Right lobe of liver (tissue), 6 donors: ENCODE results near the gene TK1. TPM values are rescaled to one million over a fixed set of nuclear protein-coding genes. Genes with fewer than 3 reads are reported as not detected.

Source experiments
- ATAC-seq, 4 donors: fragments of 200-7000 bp; cut with Tn5 transposase; one replicate each; pipeline ENCODE4 v1.9.1; 2020; ENCODE audit warnings: mild to moderate bottlenecking in 4 of 4, moderate library complexity in 4 of 4
- DNase-seq, 3 donors: peaks; one replicate each; pipeline ENCODE4 v3.0.0-alpha.2; 2020
- H3K27ac ChIP-seq, 3 donors: fragments of 200-600 bp; one replicate each; pipeline ENCODE4 v1.8.0; 2022
- H3K27me3 ChIP-seq, 2 donors: fragments of 200-600 bp; one replicate each; pipeline ENCODE4 v1.8.0; 2022
- H3K36me3 ChIP-seq, 4 donors: fragments of 200-600 bp; sonication (generic) in 1 of 4; one replicate each; pipeline versions ENCODE4 v1.5.1 to v1.8.0; 2017 to 2022; ENCODE audit warnings: control low read depth in 1 of 4
- H3K4me1 ChIP-seq, 4 donors: fragments of 200-600 bp; sonication (generic) in 1 of 4; one replicate each; pipeline versions ENCODE4 v1.5.1 to v1.8.0; 2017 to 2022; ENCODE audit warnings: control low read depth in 1 of 4
- H3K4me3 ChIP-seq, 3 donors: fragments of 200-600 bp; one replicate each; pipeline ENCODE4 v1.8.0; 2022
- H3K9me3 ChIP-seq, 4 donors: fragments of 200-600 bp; sonication (generic) in 1 of 4; one replicate each; pipeline versions ENCODE4 v1.5.1 to v1.8.0; 2017 to 2022; ENCODE audit warnings: control low read depth in 1 of 4
- CTCF ChIP-seq, 4 donors: fragments of 200-600 bp in 3 of 4; fragments of 450-650 bp in 1 of 4; IDR thresholded peaks; one replicate each; pipeline versions ENCODE4 v1.5.1 to v1.8.0; 2016 to 2022; ENCODE audit warnings: antibody characterized with exemption in 4 of 4, mild to moderate bottlenecking in 2 of 4
- POLR2A ChIP-seq: fragments of 450-650 bp; IDR thresholded peaks from one replicate; pipeline ENCODE4 v1.6.1; 2017; ENCODE audit warnings: antibody characterized with exemption, mild to moderate bottlenecking
- WGBS: methylation state at CpG from one replicate; pipeline ENCODE4 v1.1.6; 2018; ENCODE audit warnings: low coverage, low lambda C conversion rate; ENCODE audit not compliant: insufficient coverage; ENCODE audit errors: missing lambda C conversion rate; 5-methylcytosine and 5-hydroxymethylcytosine counted together
- intact Hi-C, 2 donors: fragments of 100-400 bp; cut with DNase I; formaldehyde crosslinking; loops; one replicate each; pipeline versions ENCODE4 v1.11.2 to v1.14.1; 2022
- total RNA-seq, 6 experiments: library from RNA; depleted of rRNA in 2 of 6; stranded (reverse); fragments of >200 nt in 2 of 6; fragmentation: NEBNext Ultra II Directional in 3 of 6; extraction: Animal tissue kit (Norgen Biotek cat#: 25700) in 3 of 6; gene quantifications; one replicate each; pipeline versions ENCODE4 v1.1.0 to v1.2.4, GENCODE V29; 2016 to 2023
- donor health status: DM: no; HTN: yes; CAD: no.
- donor health status: DM: no; HTN: no; CAD: no.
- donor health status: DM: no; HTN: no; CAD: no.
- donor health status: DM: no; HTN: yes; CAD: no.
- donor health status: DM: no; HTN: yes; CAD: no.

TK1 gene
- total RNA-seq, 6 experiments from 2014 or later: 2.1 to 8.3 (median 4.7) TPM

- Histone ChIP-seq H3K4me3 (peak overlapping the region; percentile 58 to 76 (median 60)), H3K27ac (peak overlapping the region; percentile 69 to 80 (median 77)), H3K36me3 (no peaks in the 10 kb centered on the region), H3K9me3 (no peaks in the 10 kb centered on the region), H3K27me3 (no peaks in the 10 kb centered on the region), H3K4me1 (peaks cover 0 to 25% (median 2%) of the 10 kb centered on the region in 4 donors)
- ATAC-seq (peak; percentile 54 to 56 (median 55)), DNase-seq (peak; percentile 75 to 83 (median 76))
- intact Hi-C loops: no loop called here
- 4% methylated on average over 10 of the region's 25 CpGs for WGBS
- TF ChIP-seq CTCF (IDR thresholded peaks at IDR 0.05): no peak
- peak; percentile 41 for TF ChIP-seq POLR2A
These were observed 59.5 kb downstream of the TK1 start for GRCh38 chr17:78127239-78127887.

- peaks cover 0 to 25% (median 2%) of the 10 kb centered on the region in 4 donors for H3K4me1 ChIP-seq
- peak overlapping the region in 1 of 3 donors; percentile 4 for H3K4me3 ChIP-seq
- no peaks in the 10 kb centered on the region for H3K36me3 ChIP-seq
- no peak for DNase-seq
- 50% methylated on average over 2 of the region's 6 CpGs for WGBS
- H3K27me3 ChIP-seq: no peaks in the 10 kb centered on the region
- H3K9me3 ChIP-seq: no peaks in the 10 kb centered on the region
- peak overlapping the region in 2 of 3 donors; percentile 77 to 80 for H3K27ac ChIP-seq
- intact Hi-C loops: no loop called here
- ATAC-seq: no peak
- no peak for TF ChIP-seq POLR2A
- TF ChIP-seq CTCF (IDR thresholded peaks at IDR 0.05): no peak
These were observed 60.0 kb downstream of the TK1 start for GRCh38 chr17:78126895-78127238.

GRCh38 chr17:78125976-78126894 is 60.6 kb downstream of the TK1 start:
- Histone ChIP-seq H3K36me3 (no peaks in the 10 kb centered on the region), H3K9me3 (no peaks in the 10 kb centered on the region), H3K4me1 (peaks cover 0 to 25% (median 2%) of the 10 kb centered on the region in 4 donors), H3K27ac (peak overlapping the region in 2 of 3 donors; percentile 77 to 80), H3K27me3 (no peaks in the 10 kb centered on the region), H3K4me3 (peak overlapping the region in 1 of 3 donors; percentile 4)
- ATAC-seq (no peak), DNase-seq (peak in 2 of 3 donors; percentile 45 to 62)
- TF ChIP-seq POLR2A (no peak), CTCF (IDR thresholded peaks at IDR 0.05) (no peak)
- intact Hi-C loops: no loop called here
- no CpG with 5 or more reads among the region's 25 CpGs for WGBS

- DNase-seq (peak in 2 of 3 donors; percentile 24 to 60), ATAC-seq (no peak)
- TF ChIP-seq POLR2A (no peak), CTCF (IDR thresholded peaks at IDR 0.05) (no peak)
- Histone ChIP-seq H3K4me3 (no peak overlapping the region), H3K27me3 (no peaks in the 10 kb centered on the region), H3K9me3 (no peaks in the 10 kb centered on the region), H3K36me3 (no peaks in the 10 kb centered on the region), H3K4me1 (peaks cover 0 to 25% (median 2%) of the 10 kb centered on the region in 4 donors), H3K27ac (peak overlapping the region in 1 of 3 donors; percentile 80)
- intact Hi-C loops: no loop called here
- 92% methylated on average over 12 of the region's 39 CpGs for WGBS
These were observed 61.5 kb downstream of the TK1 start for GRCh38 chr17:78125138-78125913.
